Measurements from ENCODE around the gene CDYL. TPM values are rescaled to one million over a fixed set of nuclear protein-coding genes. Genes with fewer than 3 reads are reported as not detected.

Gene CDYL
- total RNA-seq, 2 donors from 2014 or later = 6.6 to 8.0 TPM

DNA sequence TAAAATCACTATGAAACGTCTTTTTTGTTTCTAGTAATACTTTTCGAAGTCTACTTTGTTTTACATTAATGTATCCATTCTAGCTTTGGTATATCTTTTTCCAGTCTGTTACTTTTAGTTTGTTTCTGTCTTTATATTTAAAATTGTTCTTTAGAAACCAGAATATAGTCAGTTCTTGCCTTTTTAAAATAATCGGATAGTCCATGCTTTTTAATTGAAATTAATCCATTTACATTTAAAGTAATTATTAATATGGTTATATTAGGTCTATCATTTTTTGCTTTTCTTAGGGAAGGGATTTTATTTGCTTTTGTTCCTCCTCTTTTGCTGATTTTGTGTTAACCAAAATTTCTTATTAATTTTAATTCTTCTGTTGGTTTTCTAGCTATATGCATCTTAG, 23.7 kb downstream of the CDYL start:
- ATAC-seq (no peak), DNase-seq (no peak)
- no peak overlapping the region for H3K27ac ChIP-seq
- no peaks in the 10 kb centered on the region for H3K36me3 ChIP-seq (replicated peaks in 1 of 2; ENCODE audit: insufficient read depth in 1 of 2, low read depth in 2 of 2)
- TF ChIP-seq, protein P1, sequence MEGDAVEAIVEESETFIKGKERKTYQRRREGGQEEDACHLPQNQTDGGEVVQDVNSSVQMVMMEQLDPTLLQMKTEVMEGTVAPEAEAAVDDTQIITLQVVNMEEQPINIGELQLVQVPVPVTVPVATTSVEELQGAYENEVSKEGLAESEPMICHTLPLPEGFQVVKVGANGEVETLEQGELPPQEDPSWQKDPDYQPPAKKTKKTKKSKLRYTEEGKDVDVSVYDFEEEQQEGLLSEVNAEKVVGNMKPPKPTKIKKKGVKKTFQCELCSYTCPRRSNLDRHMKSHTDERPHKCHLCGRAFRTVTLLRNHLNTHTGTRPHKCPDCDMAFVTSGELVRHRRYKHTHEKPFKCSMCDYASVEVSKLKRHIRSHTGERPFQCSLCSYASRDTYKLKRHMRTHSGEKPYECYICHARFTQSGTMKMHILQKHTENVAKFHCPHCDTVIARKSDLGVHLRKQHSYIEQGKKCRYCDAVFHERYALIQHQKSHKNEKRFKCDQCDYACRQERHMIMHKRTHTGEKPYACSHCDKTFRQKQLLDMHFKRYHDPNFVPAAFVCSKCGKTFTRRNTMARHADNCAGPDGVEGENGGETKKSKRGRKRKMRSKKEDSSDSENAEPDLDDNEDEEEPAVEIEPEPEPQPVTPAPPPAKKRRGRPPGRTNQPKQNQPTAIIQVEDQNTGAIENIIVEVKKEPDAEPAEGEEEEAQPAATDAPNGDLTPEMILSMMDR (IDR thresholded peaks at IDR 0.05) = no peak
- TF ChIP-seq POLR2A (IDR thresholded peaks at IDR 0.05) = no peak
- H3K9me3 ChIP-seq = no peaks in the 10 kb centered on the region
- no peaks in the 10 kb centered on the region for H3K27me3 ChIP-seq
- H3K4me1 ChIP-seq = peaks cover 14% of the 10 kb centered on the region
- no peak overlapping the region for H3K4me3 ChIP-seq
- intact Hi-C loops (cut with DNase I) = no loop called here
- WGBS, 2 donors = 95 to 96% methylated on average over 3 of the region's 3 CpGs

DNA sequence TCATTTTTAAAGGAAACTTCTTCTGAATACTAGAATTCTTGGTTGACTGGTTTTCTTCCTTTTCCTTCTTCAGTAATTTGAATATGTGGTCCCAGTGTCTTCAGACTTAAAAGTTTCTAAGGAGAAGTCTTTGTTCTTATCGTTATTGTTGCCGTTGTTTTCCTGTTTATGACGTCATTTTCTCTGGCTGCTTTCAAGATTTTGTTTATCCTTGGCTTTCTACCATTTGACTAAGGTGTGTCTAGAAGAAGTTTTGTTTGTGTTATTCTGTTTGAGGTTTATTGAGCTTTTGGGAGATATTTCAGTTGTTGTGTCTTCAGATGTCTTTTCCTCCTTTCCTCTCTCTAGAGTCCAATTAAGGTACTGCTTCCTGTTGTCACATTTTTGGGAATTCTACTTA, 24.5 kb downstream of the CDYL start:
- no peak for DNase-seq
- intact Hi-C loops (cut with DNase I) = no loop called here
- Histone ChIP-seq H3K27ac (no peak overlapping the region), H3K4me3 (no peak overlapping the region), H3K27me3 (no peaks in the 10 kb centered on the region), H3K36me3 (replicated peaks in 1 of 2; ENCODE audit: insufficient read depth in 1 of 2, low read depth in 2 of 2) (no peaks in the 10 kb centered on the region), H3K9me3 (no peaks in the 10 kb centered on the region), H3K4me1 (peaks cover 14% of the 10 kb centered on the region)
- no peak for ATAC-seq
- 64 to 83% methylated on average over 3 of the region's 3 CpGs for WGBS, 2 donors
- TF ChIP-seq POLR2A (IDR thresholded peaks at IDR 0.05) = no peak
- TF ChIP-seq, protein P1 (IDR thresholded peaks at IDR 0.05) = no peak

DNA sequence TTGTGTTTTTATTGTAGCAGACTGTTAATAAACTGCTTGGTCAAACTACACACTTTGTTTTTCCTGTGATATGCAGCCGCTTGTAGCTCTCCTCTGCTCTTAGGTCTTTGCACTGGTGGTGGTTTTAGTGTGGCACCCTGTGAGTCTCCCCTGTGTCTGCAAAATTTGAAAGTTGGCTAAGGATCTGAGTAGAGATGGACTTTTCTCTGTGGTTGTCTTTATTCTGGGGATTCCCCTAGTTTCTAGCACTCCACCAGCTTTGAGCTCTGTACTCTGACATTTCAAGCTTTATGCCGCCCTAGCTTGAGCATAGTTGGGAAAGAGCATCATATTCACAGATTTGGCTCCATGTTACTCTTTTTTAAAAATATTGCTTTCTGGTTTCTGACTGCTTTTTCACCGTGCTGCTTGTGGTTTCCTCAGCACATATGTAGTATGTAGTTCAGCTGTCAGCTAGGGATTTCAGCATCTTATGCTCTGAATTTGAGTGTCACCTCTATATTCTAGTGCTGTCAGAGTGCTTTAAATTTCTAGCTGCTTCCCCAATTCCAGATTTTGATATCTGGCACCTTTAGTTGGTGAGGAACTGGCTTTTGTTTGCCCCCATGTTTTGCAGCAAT, 25.4 kb downstream of the CDYL start:
- TF ChIP-seq, protein P1 (IDR thresholded peaks at IDR 0.05) = no peak
- TF ChIP-seq POLR2A (IDR thresholded peaks at IDR 0.05) = no peak
- H3K4me3 ChIP-seq = no peak overlapping the region
- H3K27ac ChIP-seq = no peak overlapping the region
- ATAC-seq (no peak), DNase-seq (no peak)
- no peaks in the 10 kb centered on the region for H3K36me3 ChIP-seq (replicated peaks in 1 of 2; ENCODE audit: insufficient read depth in 1 of 2, low read depth in 2 of 2)
- WGBS, 2 donors = 84 to 86% methylated on average over 3 of the region's 3 CpGs
- intact Hi-C loops (cut with DNase I) = no loop called here
- peaks cover 11% of the 10 kb centered on the region for H3K4me1 ChIP-seq
- no peaks in the 10 kb centered on the region for H3K9me3 ChIP-seq
- H3K27me3 ChIP-seq = no peaks in the 10 kb centered on the region

DNA sequence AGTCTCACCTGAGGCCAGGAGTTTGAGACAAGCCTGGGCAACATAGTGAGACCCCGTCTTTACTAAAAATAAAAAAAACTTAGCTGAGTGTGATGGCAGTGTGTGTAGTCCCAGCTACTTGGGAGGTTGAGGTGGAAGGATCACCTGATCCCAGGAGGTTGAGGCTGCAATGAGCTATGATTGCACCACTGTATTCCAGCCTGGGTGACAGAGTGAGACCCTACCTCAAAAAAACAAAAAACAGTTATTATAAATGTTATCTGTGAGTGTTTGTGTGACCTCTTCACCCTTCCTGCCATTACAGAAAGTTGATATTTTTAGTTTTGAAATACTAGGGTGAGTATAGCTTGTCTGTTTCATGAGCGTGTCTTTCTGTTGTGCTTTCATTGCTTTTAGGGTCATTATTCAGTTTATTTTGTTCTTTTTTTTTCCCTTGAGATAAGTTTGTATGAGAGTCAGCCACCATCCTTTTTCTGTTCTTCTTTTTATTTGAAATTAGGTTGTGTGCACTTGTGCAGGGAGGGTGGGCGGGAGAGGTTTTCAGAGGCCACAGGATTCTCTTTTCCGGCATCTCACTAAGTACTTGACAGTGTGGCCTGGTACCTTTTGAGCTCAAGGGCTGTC, 26.2 kb downstream of the CDYL start:
- no peak for ATAC-seq
- no peak overlapping the region for H3K4me3 ChIP-seq
- intact Hi-C loops (cut with DNase I) = no loop called here
- no peak overlapping the region for H3K27ac ChIP-seq
- H3K36me3 ChIP-seq (replicated peaks in 1 of 2; ENCODE audit: insufficient read depth in 1 of 2, low read depth in 2 of 2) = no peaks in the 10 kb centered on the region
- DNase-seq = no peak
- no peak for TF ChIP-seq POLR2A (IDR thresholded peaks at IDR 0.05)
- TF ChIP-seq, protein P1 (IDR thresholded peaks at IDR 0.05) = no peak
- H3K4me1 ChIP-seq = peaks cover 7% of the 10 kb centered on the region
- 88 to 95% methylated on average over 4 of the region's 4 CpGs for WGBS, 2 donors
- no peaks in the 10 kb centered on the region for H3K27me3 ChIP-seq
- no peaks in the 10 kb centered on the region for H3K9me3 ChIP-seq

DNA sequence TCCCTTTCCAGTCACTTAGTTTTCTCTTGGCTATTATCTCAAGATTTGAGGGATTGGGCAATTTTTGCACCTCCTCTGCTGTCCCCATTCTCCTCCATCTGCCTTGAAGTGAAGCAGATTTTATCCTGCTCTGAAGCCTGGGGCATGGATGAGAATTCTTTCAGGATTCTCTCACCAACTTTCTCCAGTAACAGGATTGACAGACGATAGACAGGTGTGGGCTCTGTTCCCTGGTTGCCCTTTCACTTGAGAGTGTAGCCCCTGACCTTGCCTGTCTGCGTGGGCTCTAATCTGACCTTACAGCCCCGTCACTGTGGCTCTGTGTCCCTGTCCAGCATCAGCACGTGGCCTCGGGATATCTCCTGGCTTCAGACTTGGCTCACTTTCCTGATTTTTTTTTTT, 27.1 kb downstream of the CDYL start:
- WGBS, 2 donors = 22 to 27% methylated on average over 5 of the region's 5 CpGs
- intact Hi-C loops (cut with DNase I) = no loop called here

More for the DNA sequence above, 27.1 kb downstream of the CDYL start:
- H3K36me3 ChIP-seq (replicated peaks in 1 of 2; ENCODE audit: insufficient read depth in 1 of 2, low read depth in 2 of 2) = no peaks in the 10 kb centered on the region
- DNase-seq = no peak
- H3K4me3 ChIP-seq = no peak overlapping the region
- no peaks in the 10 kb centered on the region for H3K9me3 ChIP-seq
- no peak overlapping the region for H3K27ac ChIP-seq
- no peak for ATAC-seq
- H3K4me1 ChIP-seq = peaks cover 7% of the 10 kb centered on the region
- no peak for TF ChIP-seq POLR2A (IDR thresholded peaks at IDR 0.05)
- TF ChIP-seq, protein P1 (IDR thresholded peaks at IDR 0.05) = no peak
- no peaks in the 10 kb centered on the region for H3K27me3 ChIP-seq

Data from body of pancreas (tissue), 4 donors.